ENCODE results near the gene BOK.

BOK gene, protein sequence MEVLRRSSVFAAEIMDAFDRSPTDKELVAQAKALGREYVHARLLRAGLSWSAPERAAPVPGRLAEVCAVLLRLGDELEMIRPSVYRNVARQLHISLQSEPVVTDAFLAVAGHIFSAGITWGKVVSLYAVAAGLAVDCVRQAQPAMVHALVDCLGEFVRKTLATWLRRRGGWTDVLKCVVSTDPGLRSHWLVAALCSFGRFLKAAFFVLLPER

DNA sequence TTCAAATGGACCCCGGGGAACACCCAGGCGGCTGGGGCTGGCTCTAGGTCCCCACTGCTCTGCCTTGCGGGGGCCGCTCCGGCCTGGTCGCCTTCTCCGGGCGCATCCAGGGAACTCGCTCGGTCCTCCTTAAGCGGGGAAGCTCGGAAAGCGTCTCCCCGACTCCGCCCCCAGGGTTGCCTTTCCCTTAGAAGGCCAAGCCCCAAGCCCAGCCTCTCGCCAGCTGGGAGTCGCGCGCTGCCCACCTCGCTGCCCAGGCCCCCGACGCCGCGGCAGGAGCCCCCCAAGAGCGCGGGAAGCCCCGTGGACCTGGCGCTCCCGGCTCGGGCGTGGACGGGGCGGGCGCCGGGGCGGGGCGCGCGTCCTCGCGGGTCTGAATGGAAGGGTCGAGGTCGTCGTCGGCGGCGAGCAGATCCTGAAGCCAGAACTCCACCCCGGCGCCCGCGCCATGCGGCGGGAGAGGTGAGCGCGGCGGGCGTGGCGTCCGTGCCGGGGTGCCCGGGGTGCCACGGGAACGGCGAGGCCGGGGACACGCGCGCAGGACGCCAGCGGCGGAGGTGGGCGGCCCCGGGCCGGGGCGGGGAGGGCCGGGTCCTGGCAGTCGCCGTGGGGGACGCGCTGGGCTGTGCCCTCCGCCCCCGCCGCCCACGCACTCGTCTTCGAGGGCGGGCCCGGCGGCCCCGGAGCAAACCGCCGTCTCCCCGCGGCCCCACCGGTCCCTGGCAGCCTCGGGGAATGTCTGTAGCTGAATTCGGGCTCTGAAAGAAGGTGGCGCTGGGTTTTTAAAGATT, at the start of gene BOK:
BOK (plus strand) TSS at position 214 of the 791 bp plus-strand sequence. CDS start 739 bp downstream, outside the sequence.
- Histone ChIP-seq H2AFZ (ENCODE audit: low read depth) (no peak within 1 kb of the TSS), H3K27me3 (ENCODE audit: insufficient read depth, low read depth) (no peaks in the 10 kb centered on the region; the same call in 1 of the 2 replicates), H3K4me3 (IDR thresholded peaks at IDR 0.05; ENCODE audit: insufficient read depth, low read depth, low read length) (no peak within 1 kb of the TSS), H3K9ac (no peak within 1 kb of the TSS), H3K27ac (no peak within 1 kb of the TSS), H3K4me2 (no peak within 1 kb of the TSS), H3K4me1 (ENCODE audit: low read depth, poor library complexity, severe bottlenecking) (no peaks in the 10 kb centered on the region), H3K36me3 (ENCODE audit: insufficient read depth) (no peaks in the 10 kb centered on the region), H4K20me1 (ENCODE audit: insufficient read depth) (no peaks in the 10 kb centered on the region), H3K79me2 (ENCODE audit: insufficient read depth, low read depth) (no peaks in the 10 kb centered on the region)
- TF ChIP-seq CTCF (conservative IDR thresholded peaks at IDR 0.05; ENCODE audit: low read depth, low read length): no peak

- TF ChIP-seq CTCF (conservative IDR thresholded peaks at IDR 0.05; ENCODE audit: low read depth, low read length): no peak
- Histone ChIP-seq H3K27me3 (ENCODE audit: insufficient read depth, low read depth) (peaks cover 11% of the 10 kb centered on the region; the same call in 1 of the 2 replicates), H3K4me1 (ENCODE audit: low read depth, poor library complexity, severe bottlenecking) (peaks cover 6% of the 10 kb centered on the region), H3K9ac (peak overlapping the region; percentile 75; the same call in 1 of the 2 replicates), H3K79me2 (ENCODE audit: insufficient read depth, low read depth) (peaks cover 12% of the 10 kb centered on the region; the same call in 1 of the 2 replicates), H2AFZ (ENCODE audit: low read depth) (peak overlapping the region; percentile 81), H4K20me1 (ENCODE audit: insufficient read depth) (no peaks in the 10 kb centered on the region), H3K4me2 (peak overlapping the region; percentile 68), H3K4me3 (IDR thresholded peaks at IDR 0.05; ENCODE audit: insufficient read depth, low read depth, low read length) (no peak overlapping the region), H3K36me3 (ENCODE audit: insufficient read depth) (no peaks in the 10 kb centered on the region), H3K27ac (peak overlapping the region; percentile 25; the same call in 1 of the 2 replicates)
Measured at GRCh38 chr2:241509155-241509784, 49.3 kb upstream of the BOK start.

GRCh38 chr2:241511091-241511741, 47.3 kb upstream of the BOK start:
- Histone ChIP-seq H3K4me3 (IDR thresholded peaks at IDR 0.05; ENCODE audit: insufficient read depth, low read depth, low read length) (no peak overlapping the region), H3K27ac (no peak overlapping the region), H3K27me3 (ENCODE audit: insufficient read depth, low read depth) (peaks cover 14% of the 10 kb centered on the region; the same call in 1 of the 2 replicates), H3K4me1 (ENCODE audit: low read depth, poor library complexity, severe bottlenecking) (peaks cover 25% of the 10 kb centered on the region), H3K36me3 (ENCODE audit: insufficient read depth) (no peaks in the 10 kb centered on the region), H3K4me2 (no peak overlapping the region), H2AFZ (ENCODE audit: low read depth) (no peak overlapping the region), H4K20me1 (ENCODE audit: insufficient read depth) (no peaks in the 10 kb centered on the region), H3K79me2 (ENCODE audit: insufficient read depth, low read depth) (peaks cover 12% of the 10 kb centered on the region; the same call in 1 of the 2 replicates), H3K9ac (no peak overlapping the region)
- TF ChIP-seq CTCF (conservative IDR thresholded peaks at IDR 0.05; ENCODE audit: low read depth, low read length): no peak

GRCh38 chr2:241514553-241514952, 44.0 kb upstream of the BOK start:
- Histone ChIP-seq H3K27ac (no peak overlapping the region), H3K4me1 (ENCODE audit: low read depth, poor library complexity, severe bottlenecking) (peaks cover 31% of the 10 kb centered on the region), H3K79me2 (ENCODE audit: insufficient read depth, low read depth) (no peaks in the 10 kb centered on the region), H3K27me3 (ENCODE audit: insufficient read depth, low read depth) (peaks cover 14% of the 10 kb centered on the region; the same call in 1 of the 2 replicates), H3K4me3 (IDR thresholded peaks at IDR 0.05; ENCODE audit: insufficient read depth, low read depth, low read length) (no peak overlapping the region), H4K20me1 (ENCODE audit: insufficient read depth) (no peaks in the 10 kb centered on the region), H3K9ac (no peak overlapping the region), H3K36me3 (ENCODE audit: insufficient read depth) (no peaks in the 10 kb centered on the region), H2AFZ (ENCODE audit: low read depth) (no peak overlapping the region), H3K4me2 (peak overlapping the region; percentile 26; the same call in 1 of the 2 replicates)
- TF ChIP-seq CTCF (conservative IDR thresholded peaks at IDR 0.05; ENCODE audit: low read depth, low read length): no peak

All from KMS-11 (cell line).